ENCODE data around the gene MINDY3.
"Not testable (repeated sequence)": the region's sequence is repeated elsewhere in the genome, so short reads cannot be mapped to it uniquely, and the experiment has no call there.

Gene MINDY3

GRCh38 chr10:15763006-15763405, 97.3 kb downstream of the MINDY3 start:
- Histone ChIP-seq H3K9ac (ENCODE audit: low read length in 5 of 5) (no peak overlapping the region), H3K4me1 (ENCODE audit: control insufficient read depth in 5 of 5, insufficient read depth in 5 of 5, low read length in 5 of 5) (no peaks in the 10 kb centered on the region), H3K27me3 (ENCODE audit: control insufficient read depth in 5 of 5, insufficient read depth in 4 of 5, low read length in 5 of 5) (peaks cover 0 to 3% (median 0%) of the 10 kb centered on the region in 5 donors), H3K9me3 (ENCODE audit: control insufficient read depth in 5 of 5, low read length in 5 of 5) (no peaks in the 10 kb centered on the region), H3K36me3 (ENCODE audit: control insufficient read depth in 5 of 5, insufficient read depth in 5 of 5, low read length in 5 of 5) (no peaks in the 10 kb centered on the region), H3K4me3 (ENCODE audit: low read depth in 1 of 5, low read length in 5 of 5) (no peak overlapping the region), H3K27ac (ENCODE audit: low read depth, low read length) (no peak overlapping the region)

GRCh38 chr10:15762239-15762638, 98.1 kb downstream of the MINDY3 start:
- H3K9me3 ChIP-seq (ENCODE audit: control insufficient read depth in 5 of 5, low read length in 5 of 5); H3K4me1 ChIP-seq (ENCODE audit: control insufficient read depth in 5 of 5, insufficient read depth in 5 of 5, low read length in 5 of 5); H3K27ac ChIP-seq (ENCODE audit: low read depth, low read length); H3K27me3 ChIP-seq (ENCODE audit: control insufficient read depth in 5 of 5, insufficient read depth in 4 of 5, low read length in 5 of 5); H3K9ac ChIP-seq (ENCODE audit: low read length in 5 of 5); H3K36me3 ChIP-seq (ENCODE audit: control insufficient read depth in 5 of 5, insufficient read depth in 5 of 5, low read length in 5 of 5); H3K4me3 ChIP-seq (ENCODE audit: low read depth in 1 of 5, low read length in 5 of 5): not testable (repeated sequence)

GRCh38 chr10:15761224-15761623, 99.1 kb downstream of the MINDY3 start:
- not testable (repeated sequence) for H3K4me1 ChIP-seq (ENCODE audit: control insufficient read depth in 5 of 5, insufficient read depth in 5 of 5, low read length in 5 of 5); H3K9ac ChIP-seq (ENCODE audit: low read length in 5 of 5); H3K27me3 ChIP-seq (ENCODE audit: control insufficient read depth in 5 of 5, insufficient read depth in 4 of 5, low read length in 5 of 5); H3K27ac ChIP-seq (ENCODE audit: low read depth, low read length); H3K4me3 ChIP-seq (ENCODE audit: low read depth in 1 of 5, low read length in 5 of 5); H3K36me3 ChIP-seq (ENCODE audit: control insufficient read depth in 5 of 5, insufficient read depth in 5 of 5, low read length in 5 of 5); H3K9me3 ChIP-seq (ENCODE audit: control insufficient read depth in 5 of 5, low read length in 5 of 5)

- no peaks in the 10 kb centered on the region for H3K4me1 ChIP-seq (ENCODE audit: control insufficient read depth in 5 of 5, insufficient read depth in 5 of 5, low read length in 5 of 5)
- peaks cover 0 to 6% (median 3%) of the 10 kb centered on the region in 5 donors for H3K27me3 ChIP-seq (ENCODE audit: control insufficient read depth in 5 of 5, insufficient read depth in 4 of 5, low read length in 5 of 5)
- no peaks in the 10 kb centered on the region for H3K9me3 ChIP-seq (ENCODE audit: control insufficient read depth in 5 of 5, low read length in 5 of 5)
- no peak overlapping the region for H3K27ac ChIP-seq (ENCODE audit: low read depth, low read length)
- no peaks in the 10 kb centered on the region for H3K36me3 ChIP-seq (ENCODE audit: control insufficient read depth in 5 of 5, insufficient read depth in 5 of 5, low read length in 5 of 5)
- H3K9ac ChIP-seq (ENCODE audit: low read length in 5 of 5), result no peak overlapping the region
- H3K4me3 ChIP-seq (ENCODE audit: low read depth in 1 of 5, low read length in 5 of 5), result no peak overlapping the region
These were observed 99.6 kb downstream of the MINDY3 start for GRCh38 chr10:15760681-15761080.

GRCh38 chr10:15759265-15759664, 101.0 kb downstream of the MINDY3 start:
- Histone ChIP-seq H3K9ac (ENCODE audit: low read length in 5 of 5) (no peak overlapping the region), H3K36me3 (ENCODE audit: control insufficient read depth in 5 of 5, insufficient read depth in 5 of 5, low read length in 5 of 5) (no peaks in the 10 kb centered on the region), H3K9me3 (ENCODE audit: control insufficient read depth in 5 of 5, low read length in 5 of 5) (no peaks in the 10 kb centered on the region), H3K4me3 (ENCODE audit: low read depth in 1 of 5, low read length in 5 of 5) (no peak overlapping the region), H3K27me3 (ENCODE audit: control insufficient read depth in 5 of 5, insufficient read depth in 4 of 5, low read length in 5 of 5) (peaks cover 2 to 6% (median 3%) of the 10 kb centered on the region in 5 donors), H3K27ac (ENCODE audit: low read depth, low read length) (no peak overlapping the region), H3K4me1 (ENCODE audit: control insufficient read depth in 5 of 5, insufficient read depth in 5 of 5, low read length in 5 of 5) (no peaks in the 10 kb centered on the region)

- H3K36me3 ChIP-seq (ENCODE audit: control insufficient read depth in 5 of 5, insufficient read depth in 5 of 5, low read length in 5 of 5), result no peaks in the 10 kb centered on the region
- no peaks in the 10 kb centered on the region for H3K9me3 ChIP-seq (ENCODE audit: control insufficient read depth in 5 of 5, low read length in 5 of 5)
- no peak overlapping the region for H3K4me3 ChIP-seq (ENCODE audit: low read depth in 1 of 5, low read length in 5 of 5)
- no peak overlapping the region for H3K9ac ChIP-seq (ENCODE audit: low read length in 5 of 5)
- H3K4me1 ChIP-seq (ENCODE audit: control insufficient read depth in 5 of 5, insufficient read depth in 5 of 5, low read length in 5 of 5), result no peaks in the 10 kb centered on the region
- peaks cover 2 to 6% (median 3%) of the 10 kb centered on the region in 5 donors for H3K27me3 ChIP-seq (ENCODE audit: control insufficient read depth in 5 of 5, insufficient read depth in 4 of 5, low read length in 5 of 5)
- no peak overlapping the region for H3K27ac ChIP-seq (ENCODE audit: low read depth, low read length)
These were observed 101.7 kb downstream of the MINDY3 start for GRCh38 chr10:15758618-15759017.

GRCh38 chr10:15754937-15755336, 105.4 kb downstream of the MINDY3 start:
- Histone ChIP-seq H3K4me3 (ENCODE audit: low read depth in 1 of 5, low read length in 5 of 5) (no peak overlapping the region), H3K27me3 (ENCODE audit: control insufficient read depth in 5 of 5, insufficient read depth in 4 of 5, low read length in 5 of 5) (peaks cover 0 to 6% (median 5%) of the 10 kb centered on the region in 5 donors), H3K4me1 (ENCODE audit: control insufficient read depth in 5 of 5, insufficient read depth in 5 of 5, low read length in 5 of 5) (no peaks in the 10 kb centered on the region), H3K9me3 (ENCODE audit: control insufficient read depth in 5 of 5, low read length in 5 of 5) (no peaks in the 10 kb centered on the region), H3K36me3 (ENCODE audit: control insufficient read depth in 5 of 5, insufficient read depth in 5 of 5, low read length in 5 of 5) (no peaks in the 10 kb centered on the region), H3K27ac (ENCODE audit: low read depth, low read length) (no peak overlapping the region), H3K9ac (ENCODE audit: low read length in 5 of 5) (no peak overlapping the region)

GRCh38 chr10:15751046-15751445, 109.3 kb downstream of the MINDY3 start:
- H3K27me3 ChIP-seq (ENCODE audit: control insufficient read depth in 5 of 5, insufficient read depth in 4 of 5, low read length in 5 of 5), result peaks cover 0 to 5% (median 2%) of the 10 kb centered on the region in 5 donors
- no peaks in the 10 kb centered on the region for H3K9me3 ChIP-seq (ENCODE audit: control insufficient read depth in 5 of 5, low read length in 5 of 5)
- no peak overlapping the region for H3K9ac ChIP-seq (ENCODE audit: low read length in 5 of 5)
- H3K27ac ChIP-seq (ENCODE audit: low read depth, low read length), result no peak overlapping the region
- H3K4me1 ChIP-seq (ENCODE audit: control insufficient read depth in 5 of 5, insufficient read depth in 5 of 5, low read length in 5 of 5), result no peaks in the 10 kb centered on the region
- no peaks in the 10 kb centered on the region for H3K36me3 ChIP-seq (ENCODE audit: control insufficient read depth in 5 of 5, insufficient read depth in 5 of 5, low read length in 5 of 5)
- no peak overlapping the region for H3K4me3 ChIP-seq (ENCODE audit: low read depth in 1 of 5, low read length in 5 of 5)

- no peaks in the 10 kb centered on the region for H3K9me3 ChIP-seq (ENCODE audit: control insufficient read depth in 5 of 5, low read length in 5 of 5)
- no peaks in the 10 kb centered on the region for H3K4me1 ChIP-seq (ENCODE audit: control insufficient read depth in 5 of 5, insufficient read depth in 5 of 5, low read length in 5 of 5)
- H3K27ac ChIP-seq (ENCODE audit: low read depth, low read length), result no peak overlapping the region
- H3K27me3 ChIP-seq (ENCODE audit: control insufficient read depth in 5 of 5, insufficient read depth in 4 of 5, low read length in 5 of 5), result peaks cover 0 to 3% (median 2%) of the 10 kb centered on the region in 5 donors
- no peak overlapping the region for H3K9ac ChIP-seq (ENCODE audit: low read length in 5 of 5)
- no peaks in the 10 kb centered on the region for H3K36me3 ChIP-seq (ENCODE audit: control insufficient read depth in 5 of 5, insufficient read depth in 5 of 5, low read length in 5 of 5)
- H3K4me3 ChIP-seq (ENCODE audit: low read depth in 1 of 5, low read length in 5 of 5), result no peak overlapping the region
These were observed 112.2 kb downstream of the MINDY3 start for GRCh38 chr10:15748126-15748525.

GRCh38 chr10:15747632-15748031, 112.7 kb downstream of the MINDY3 start:
- H3K27ac ChIP-seq (ENCODE audit: low read depth, low read length), result no peak overlapping the region
- H3K9ac ChIP-seq (ENCODE audit: low read length in 5 of 5), result no peak overlapping the region
- no peaks in the 10 kb centered on the region for H3K4me1 ChIP-seq (ENCODE audit: control insufficient read depth in 5 of 5, insufficient read depth in 5 of 5, low read length in 5 of 5)
- no peaks in the 10 kb centered on the region for H3K36me3 ChIP-seq (ENCODE audit: control insufficient read depth in 5 of 5, insufficient read depth in 5 of 5, low read length in 5 of 5)
- no peak overlapping the region for H3K4me3 ChIP-seq (ENCODE audit: low read depth in 1 of 5, low read length in 5 of 5)
- H3K27me3 ChIP-seq (ENCODE audit: control insufficient read depth in 5 of 5, insufficient read depth in 4 of 5, low read length in 5 of 5), result peaks cover 0 to 3% (median 2%) of the 10 kb centered on the region in 5 donors
- H3K9me3 ChIP-seq (ENCODE audit: control insufficient read depth in 5 of 5, low read length in 5 of 5), result no peaks in the 10 kb centered on the region

- no peak overlapping the region for H3K27ac ChIP-seq (ENCODE audit: low read depth, low read length)
- H3K9me3 ChIP-seq (ENCODE audit: control insufficient read depth in 5 of 5, low read length in 5 of 5), result no peaks in the 10 kb centered on the region
- H3K9ac ChIP-seq (ENCODE audit: low read length in 5 of 5), result no peak overlapping the region
- no peaks in the 10 kb centered on the region for H3K4me1 ChIP-seq (ENCODE audit: control insufficient read depth in 5 of 5, insufficient read depth in 5 of 5, low read length in 5 of 5)
- no peak overlapping the region for H3K4me3 ChIP-seq (ENCODE audit: low read depth in 1 of 5, low read length in 5 of 5)
- peaks cover 0 to 2% (median 0%) of the 10 kb centered on the region in 5 donors for H3K27me3 ChIP-seq (ENCODE audit: control insufficient read depth in 5 of 5, insufficient read depth in 4 of 5, low read length in 5 of 5)
- no peaks in the 10 kb centered on the region for H3K36me3 ChIP-seq (ENCODE audit: control insufficient read depth in 5 of 5, insufficient read depth in 5 of 5, low read length in 5 of 5)
These were observed 114.6 kb downstream of the MINDY3 start for GRCh38 chr10:15745751-15746150.

Measured in subcutaneous abdominal adipose tissue (tissue), 5 donors.